ENCODE measurements around the gene ST8SIA1.
A peak's percentile ranks its signal among the peaks of the same experiment; 100 is the strongest.
"Not testable (repeated sequence)": the region's sequence is repeated elsewhere in the genome, so short reads cannot be mapped to it uniquely, and the experiment has no call there.

Gene ST8SIA1

GRCh38 chr12:22334410-22335100 lies at the start of gene ST8SIA1:
TSS of gene ST8SIA1 (minus strand) at chr12:22334707. CDS start at chr12:22334232, 475 bp downstream.
- peak; percentile 47 for DNase-seq (ENCODE audit: low read depth)

- no peak for DNase-seq (ENCODE audit: low read depth)
Observed at GRCh38 chr12:22380031-22380430, 45.5 kb upstream of the ST8SIA1 start.

- DNase-seq (ENCODE audit: low read depth) = no peak
Observed at GRCh38 chr12:22377731-22378496, 43.4 kb upstream of the ST8SIA1 start.

GRCh38 chr12:22376596-22377150 lies 42.2 kb upstream of the ST8SIA1 start:
- DNase-seq (ENCODE audit: low read depth) = not testable (repeated sequence)

GRCh38 chr12:22374508-22374907 lies 40.0 kb upstream of the ST8SIA1 start:
- DNase-seq (ENCODE audit: low read depth) = no peak

GRCh38 chr12:22372277-22372837 lies 37.9 kb upstream of the ST8SIA1 start:
- DNase-seq (ENCODE audit: low read depth) = no peak

- no peak for DNase-seq (ENCODE audit: low read depth)
Observed at GRCh38 chr12:22366181-22366580, 31.7 kb upstream of the ST8SIA1 start.

- no peak for DNase-seq (ENCODE audit: low read depth)
Observed at GRCh38 chr12:22361785-22362184, 27.3 kb upstream of the ST8SIA1 start.

- no peak for DNase-seq (ENCODE audit: low read depth)
Observed at GRCh38 chr12:22360774-22361173, 26.3 kb upstream of the ST8SIA1 start.

- DNase-seq (ENCODE audit: low read depth) = no peak
Observed at GRCh38 chr12:22357531-22357930, 23.0 kb upstream of the ST8SIA1 start.

- no peak for DNase-seq (ENCODE audit: low read depth)
Observed at GRCh38 chr12:22356231-22356630, 21.7 kb upstream of the ST8SIA1 start.

- DNase-seq (ENCODE audit: low read depth) = no peak
Observed at GRCh38 chr12:22355011-22355580, 20.6 kb upstream of the ST8SIA1 start.

- no peak for DNase-seq (ENCODE audit: low read depth)
Observed at GRCh38 chr12:22353615-22354325, 19.3 kb upstream of the ST8SIA1 start.

GRCh38 chr12:22350886-22351285 lies 16.4 kb upstream of the ST8SIA1 start:
- no peak for DNase-seq (ENCODE audit: low read depth)

- DNase-seq (ENCODE audit: low read depth) = no peak
Observed at GRCh38 chr12:22348208-22348607, 13.7 kb upstream of the ST8SIA1 start.

GRCh38 chr12:22340143-22340542 lies 5.6 kb upstream of the ST8SIA1 start:
- DNase-seq (ENCODE audit: low read depth) = no peak

- no peak for DNase-seq (ENCODE audit: low read depth)
Observed at GRCh38 chr12:22339691-22340090, 5.2 kb upstream of the ST8SIA1 start.

GRCh38 chr12:22335794-22336166 lies 1.3 kb upstream of the ST8SIA1 start:
- no peak for DNase-seq (ENCODE audit: low read depth)

GRCh38 chr12:22333713-22334409 lies 646 bp downstream of the ST8SIA1 start:
- no peak for DNase-seq (ENCODE audit: low read depth)

GRCh38 chr12:22333186-22333712 lies 1.3 kb downstream of the ST8SIA1 start:
- no peak for DNase-seq (ENCODE audit: low read depth)

- DNase-seq (ENCODE audit: low read depth) = no peak
Observed at GRCh38 chr12:22332202-22332601, 2.3 kb downstream of the ST8SIA1 start.
